Neuronal stem cell (in vitro differentiated cells): ENCODE results near the gene AIF1L.
"Not testable (repeated sequence)": the region's sequence is repeated elsewhere in the genome, so short reads cannot be mapped to it uniquely, and the experiment has no call there.

Source experiments
- DNase-seq: peaks from one replicate; pipeline ENCODE4 v3.0.0-alpha.2; 2013; ENCODE audit warnings: low spot score
- H2AFZ ChIP-seq: one replicate; pipeline ENCODE4 v1.6.1; 2013; ENCODE audit warnings: mild to moderate bottlenecking, low read length, inconsistent platforms
- H2AK5ac ChIP-seq: 2 replicates; pipeline ENCODE4 v1.6.1; 2013; ENCODE audit warnings: low read depth, mild to moderate bottlenecking, inconsistent platforms, low read length, moderate library complexity, mixed read lengths
- H2BK120ac ChIP-seq: 2 replicates; pipeline ENCODE4 v1.6.1; 2013; ENCODE audit warnings: low read depth, mild to moderate bottlenecking, inconsistent platforms, low read length, moderate library complexity, mixed read lengths
- H2BK12ac ChIP-seq: one replicate; pipeline ENCODE4 v1.6.1; 2013; ENCODE audit warnings: low read length, inconsistent platforms
- H2BK15ac ChIP-seq: 2 replicates; pipeline ENCODE4 v1.6.1; 2013; ENCODE audit warnings: mild to moderate bottlenecking, low read length, inconsistent platforms, mixed read lengths
- H2BK5ac ChIP-seq: one replicate; pipeline ENCODE4 v1.6.1; 2013; ENCODE audit warnings: inconsistent platforms, mild to moderate bottlenecking, low read length, moderate library complexity
- H3K14ac ChIP-seq: one replicate; pipeline ENCODE4 v1.6.1; 2013; ENCODE audit warnings: low read length, inconsistent platforms
- H3K18ac ChIP-seq: 2 replicates; pipeline ENCODE4 v1.6.1; 2013; ENCODE audit warnings: low read length, inconsistent platforms
- H3K23ac ChIP-seq: 2 replicates; pipeline ENCODE4 v1.6.1; 2013; ENCODE audit warnings: low read depth, mild to moderate bottlenecking, mixed read lengths, low read length, inconsistent platforms; ENCODE audit not compliant: poor library complexity
- H3K27ac ChIP-seq: replicated peaks from 3 replicates; pipeline ENCODE4 v1.5.1; 2013; ENCODE audit warnings: low read length, inconsistent platforms
- H3K27me3 ChIP-seq, 3 experiments: 2 replicates each; pipeline ENCODE4 v1.6.1; 2013; ENCODE audit warnings: low read length in 3 of 3, mild to moderate bottlenecking in 2 of 3, inconsistent platforms in 1 of 3, low read depth in 1 of 3, mixed read lengths in 1 of 3, moderate library complexity in 1 of 3; ENCODE audit not compliant: control insufficient read depth in 3 of 3, insufficient read depth in 3 of 3
- H3K36me3 ChIP-seq, 2 donors: replicated peaks in 1 of 2; 2 replicates each; pipeline ENCODE4 v1.6.1; 2013; ENCODE audit warnings: low read length in 2 of 2; ENCODE audit not compliant: control insufficient read depth in 2 of 2, insufficient read depth in 2 of 2
- H3K4ac ChIP-seq: 2 replicates; pipeline ENCODE4 v1.6.1; 2013; ENCODE audit warnings: inconsistent platforms, mild to moderate bottlenecking, low read length, moderate library complexity
- H3K4me1 ChIP-seq, 2 donors: 1 replicate in 1 of 2; 2 replicates in 1 of 2; pipeline ENCODE4 v1.6.1; 2013; ENCODE audit warnings: low read length in 2 of 2, low read depth in 1 of 2; ENCODE audit not compliant: control insufficient read depth in 2 of 2, insufficient read depth in 1 of 2
- H3K4me2 ChIP-seq: one replicate; pipeline ENCODE4 v1.6.1; 2013; ENCODE audit warnings: mild to moderate bottlenecking, low read length, inconsistent platforms; ENCODE audit not compliant: insufficient read depth, poor library complexity, severe bottlenecking
- H3K4me3 ChIP-seq, 2 donors: 2 replicates each; pipeline ENCODE4 v1.5.1; 2013; ENCODE audit warnings: low read length in 2 of 2, mild to moderate bottlenecking in 2 of 2, inconsistent platforms in 1 of 2, moderate library complexity in 1 of 2
- H3K79me1 ChIP-seq: one replicate; pipeline ENCODE4 v1.6.1; 2013; ENCODE audit warnings: low read depth, mild to moderate bottlenecking, inconsistent platforms, low read length, moderate library complexity
- H3K9ac ChIP-seq: one replicate; pipeline ENCODE4 v1.6.1; 2013; ENCODE audit warnings: mild to moderate bottlenecking, low read depth, low read length, inconsistent platforms; ENCODE audit not compliant: poor library complexity
- H3K9me3 ChIP-seq, 2 donors: replicated peaks in 1 of 2; 2 replicates each; pipeline versions ENCODE3 to v1.6.1; 2013; ENCODE audit warnings: low read length in 2 of 2, mild to moderate bottlenecking in 2 of 2, inconsistent platforms in 1 of 2, low read depth in 1 of 2, mixed read lengths in 1 of 2, moderate library complexity in 1 of 2; ENCODE audit not compliant: control insufficient read depth in 2 of 2, insufficient read depth in 1 of 2
- H4K8ac ChIP-seq: one replicate; pipeline ENCODE4 v1.6.1; 2013; ENCODE audit warnings: low read depth, mild to moderate bottlenecking, inconsistent platforms, low read length, moderate library complexity
- H4K91ac ChIP-seq: one replicate; pipeline ENCODE4 v1.6.1; 2013; ENCODE audit warnings: low read length, low read depth, mild to moderate bottlenecking, inconsistent platforms; ENCODE audit not compliant: poor library complexity
- WGBS, 2 donors: extraction: QIAGEN DNeasy Blood & Tissue Kit; methylation state at CpG; one replicate each; pipeline ENCODE4 v1.1.7; 2013; ENCODE audit warnings: missing lambda C conversion rate in 2 of 2, mixed read lengths in 1 of 2; ENCODE audit not compliant: insufficient read length in 2 of 2, insufficient replicate concordance in 1 of 2; ENCODE audit errors: extremely low coverage in 2 of 2; 5-methylcytosine and 5-hydroxymethylcytosine counted together

Gene AIF1L

GRCh38 chr9:131149688-131150053 is 53.3 kb downstream of the AIF1L start:
- Histone ChIP-seq H4K8ac (no peak overlapping the region), H3K36me3 (peaks cover 43 to 100% of the 10 kb centered on the region in 2 donors), H3K27me3 (no peaks in the 10 kb centered on the region), H2BK12ac (no peak overlapping the region), H3K4me3 (no peak overlapping the region), H3K23ac (no peak overlapping the region), H2AK5ac (no peak overlapping the region), H3K79me1 (no peaks in the 10 kb centered on the region), H3K14ac (no peak overlapping the region), H2BK5ac (no peak overlapping the region), H3K4me2 (no peak overlapping the region), H3K27ac (no peak overlapping the region), H2BK120ac (no peak overlapping the region), H2AFZ (no peak overlapping the region), H3K4me1 (no peaks in the 10 kb centered on the region), H3K18ac (no peak overlapping the region), H4K91ac (no peak overlapping the region), H3K9ac (no peak overlapping the region), H3K9me3 (no peaks in the 10 kb centered on the region), H2BK15ac (no peak overlapping the region), H3K4ac (no peak overlapping the region)
- DNase-seq: no peak
- WGBS, 2 donors: no CpG with 5 or more reads among the region's 5 CpGs

GRCh38 chr9:131153595-131153994 is 57.3 kb downstream of the AIF1L start:
- Histone ChIP-seq H3K79me1 (no peaks in the 10 kb centered on the region), H3K27ac (no peak overlapping the region), H3K23ac (no peak overlapping the region), H3K18ac (no peak overlapping the region), H4K8ac (no peak overlapping the region), H3K4me1 (no peaks in the 10 kb centered on the region), H3K4me2 (no peak overlapping the region), H2BK120ac (no peak overlapping the region), H2BK5ac (no peak overlapping the region), H3K4me3 (no peak overlapping the region), H3K4ac (no peak overlapping the region), H2BK15ac (no peak overlapping the region), H3K27me3 (no peaks in the 10 kb centered on the region), H2AFZ (no peak overlapping the region), H4K91ac (no peak overlapping the region), H3K36me3 (peaks cover 33 to 91% of the 10 kb centered on the region in 2 donors), H3K9me3 (no peaks in the 10 kb centered on the region), H3K9ac (no peak overlapping the region), H3K14ac (no peak overlapping the region), H2AK5ac (no peak overlapping the region), H2BK12ac (no peak overlapping the region)
- no CpG with 5 or more reads among the region's 4 CpGs for WGBS, 2 donors
- no peak for DNase-seq

GRCh38 chr9:131158673-131159072 is 62.3 kb downstream of the AIF1L start:
- not testable (repeated sequence) for H2BK5ac ChIP-seq, H3K79me1 ChIP-seq, H2AK5ac ChIP-seq, H3K9me3 ChIP-seq, H3K27ac ChIP-seq, DNase-seq, H2AFZ ChIP-seq, H3K4ac ChIP-seq, H3K4me3 ChIP-seq, H3K18ac ChIP-seq, H3K4me1 ChIP-seq, H3K4me2 ChIP-seq, H2BK12ac ChIP-seq, H3K23ac ChIP-seq, H4K8ac ChIP-seq, H3K14ac ChIP-seq, H3K27me3 ChIP-seq, H2BK120ac ChIP-seq, H3K9ac ChIP-seq, H4K91ac ChIP-seq, H2BK15ac ChIP-seq
- peaks cover 20 to 90% of the 10 kb centered on the region in 2 donors for H3K36me3 ChIP-seq
- WGBS, 2 donors: no CpG with 5 or more reads among the region's 1 CpG

GRCh38 chr9:131160416-131161112 is 64.2 kb downstream of the AIF1L start:
- H3K9me3 ChIP-seq: no peaks in the 10 kb centered on the region
- no peaks in the 10 kb centered on the region for H3K4me1 ChIP-seq
- H3K79me1 ChIP-seq: no peaks in the 10 kb centered on the region
- H2BK5ac ChIP-seq: no peak overlapping the region
- no peak overlapping the region for H3K23ac ChIP-seq
- H3K27ac ChIP-seq: no peak overlapping the region
- no peaks in the 10 kb centered on the region for H3K27me3 ChIP-seq
- no peak overlapping the region for H4K91ac ChIP-seq
- H2AFZ ChIP-seq: no peak overlapping the region
- no peak overlapping the region for H3K18ac ChIP-seq
- H3K4me3 ChIP-seq: no peak overlapping the region
- H2BK120ac ChIP-seq: no peak overlapping the region
- no peak overlapping the region for H2AK5ac ChIP-seq
- no peak overlapping the region for H3K4ac ChIP-seq
- peaks cover 22 to 90% of the 10 kb centered on the region in 2 donors for H3K36me3 ChIP-seq
- H2BK12ac ChIP-seq: no peak overlapping the region
- H3K4me2 ChIP-seq: no peak overlapping the region
- no peak overlapping the region for H2BK15ac ChIP-seq
- no peak overlapping the region for H4K8ac ChIP-seq
- no peak for DNase-seq
- H3K14ac ChIP-seq: no peak overlapping the region
- WGBS, 2 donors: no CpG with 5 or more reads among the region's 1 CpG
- no peak overlapping the region for H3K9ac ChIP-seq
